Keratinocyte (primary cell): Measurements from ENCODE around the gene PCDHB9. TPM values are rescaled to one million over a fixed set of nuclear protein-coding genes. Genes with fewer than 3 reads are reported as not detected.
"Not testable (repeated sequence)": the region's sequence is repeated elsewhere in the genome, so short reads cannot be mapped to it uniquely, and the experiment has no call there.

Experiments used
- DNase-seq: peaks from one replicate; pipeline ENCODE4 v3.0.0-alpha.2; 2011; ENCODE audit warnings: low read depth, missing footprints, low spot score
- FAIRE-seq: peaks from 2 replicates; lab custom pipeline; 2011; peaks lifted over from hg19 to GRCh38; lab: Jason Lieb, UNC
- H2AFZ ChIP-seq: 2 replicates; pipeline ENCODE4 v1.6.0; 2012; ENCODE audit warnings: low read length, control low read depth, inconsistent platforms; ENCODE audit not compliant: control insufficient read depth
- H3K27ac ChIP-seq: 2 replicates; pipeline ENCODE4 v1.5.1; 2011; ENCODE audit warnings: low read length; ENCODE audit not compliant: control insufficient read depth, insufficient read depth
- H3K27me3 ChIP-seq: 3 replicates; pipeline ENCODE4 v1.6.0; 2011; ENCODE audit warnings: low read length; ENCODE audit not compliant: control insufficient read depth, insufficient read depth; ENCODE audit errors: extremely low read depth
- H3K36me3 ChIP-seq, 2 experiments: 2 replicates in 1 of 2; 3 replicates in 1 of 2; pipeline ENCODE4 v1.5.1; 2011; ENCODE audit warnings: low read length in 2 of 2, mild to moderate bottlenecking in 1 of 2; ENCODE audit not compliant: control insufficient read depth in 2 of 2, insufficient read depth in 2 of 2; ENCODE audit errors: extremely low read depth in 1 of 2
- H3K4me1 ChIP-seq: 3 replicates; pipeline ENCODE4 v1.5.1; 2011; ENCODE audit warnings: low read length; ENCODE audit not compliant: control insufficient read depth, insufficient read depth; ENCODE audit errors: extremely low read depth
- H3K4me2 ChIP-seq: 3 replicates; pipeline ENCODE4 v1.6.0; 2011; ENCODE audit warnings: low read depth, low read length; ENCODE audit not compliant: control insufficient read depth, insufficient read depth; ENCODE audit errors: extremely low read depth
- H3K4me3 ChIP-seq, 3 experiments: fragments of 200-600 bp in 1 of 3; sonication (generic) in 1 of 3; 2 replicates in 2 of 3; 3 replicates in 1 of 3; pipeline ENCODE4 v1.5.1; 2011 to 2016; ENCODE audit warnings: low read length in 3 of 3, mild to moderate bottlenecking in 3 of 3, control low read depth in 2 of 3, inconsistent platforms in 1 of 3, low read depth in 1 of 3, mixed read lengths in 1 of 3, mixed run types in 1 of 3, moderate library complexity in 1 of 3; ENCODE audit not compliant: control insufficient read depth in 2 of 3, insufficient read depth in 2 of 3; ENCODE audit errors: extremely low read depth in 1 of 3
- H3K79me2 ChIP-seq: 2 replicates; pipeline ENCODE4 v1.6.0; 2012; ENCODE audit warnings: low read length; ENCODE audit not compliant: control insufficient read depth, insufficient read depth
- H3K9ac ChIP-seq: 3 replicates; pipeline ENCODE4 v1.6.0; 2011; ENCODE audit warnings: low read length; ENCODE audit not compliant: control insufficient read depth, insufficient read depth; ENCODE audit errors: extremely low read depth
- H3K9me1 ChIP-seq: 3 replicates; pipeline ENCODE4 v1.6.0; 2011; ENCODE audit warnings: low read length; ENCODE audit not compliant: control insufficient read depth, insufficient read depth; ENCODE audit errors: extremely low read depth
- H3K9me3 ChIP-seq: 2 replicates; pipeline ENCODE4 v1.5.1; 2012; ENCODE audit warnings: low read depth, low read length; ENCODE audit not compliant: control insufficient read depth
- H4K20me1 ChIP-seq: 3 replicates; pipeline ENCODE4 v1.6.0; 2011; ENCODE audit warnings: low read length; ENCODE audit not compliant: control insufficient read depth, insufficient read depth; ENCODE audit errors: extremely low read depth
- dilution Hi-C: fragments of 300-500 bp; cut with MboI; formaldehyde crosslinking; loops from one replicate; pipeline ENCODE4 v1.7.0; 2020; ENCODE audit warnings: low sequenced_read_pairs; ENCODE audit not compliant: extremely low pct_ligation_motif_present
- polyA plus RNA-seq, 5 experiments: library from polyadenylated mRNA; depleted of rRNA in 3 of 5; stranded (reverse) in 3 of 5; stranded (forward) in 1 of 5; unstranded in 1 of 5; fragments of >200 nt; gene quantifications; 1 replicate in 1 of 5; 2 replicates in 3 of 5; 3 replicates in 1 of 5; pipeline versions ENCODE4 v1.2.1 to v1.2.3, GENCODE V29; 2011 to 2012; ENCODE audit warnings: missing spikeins in 2 of 5, low read depth in 1 of 5, low replicate concordance in 1 of 5

Gene PCDHB9
- polyA plus RNA-seq, 1 donor (not counting 4 experiments of a cell fraction or from before 2014, with no cell fraction given), result not detected

DNA sequence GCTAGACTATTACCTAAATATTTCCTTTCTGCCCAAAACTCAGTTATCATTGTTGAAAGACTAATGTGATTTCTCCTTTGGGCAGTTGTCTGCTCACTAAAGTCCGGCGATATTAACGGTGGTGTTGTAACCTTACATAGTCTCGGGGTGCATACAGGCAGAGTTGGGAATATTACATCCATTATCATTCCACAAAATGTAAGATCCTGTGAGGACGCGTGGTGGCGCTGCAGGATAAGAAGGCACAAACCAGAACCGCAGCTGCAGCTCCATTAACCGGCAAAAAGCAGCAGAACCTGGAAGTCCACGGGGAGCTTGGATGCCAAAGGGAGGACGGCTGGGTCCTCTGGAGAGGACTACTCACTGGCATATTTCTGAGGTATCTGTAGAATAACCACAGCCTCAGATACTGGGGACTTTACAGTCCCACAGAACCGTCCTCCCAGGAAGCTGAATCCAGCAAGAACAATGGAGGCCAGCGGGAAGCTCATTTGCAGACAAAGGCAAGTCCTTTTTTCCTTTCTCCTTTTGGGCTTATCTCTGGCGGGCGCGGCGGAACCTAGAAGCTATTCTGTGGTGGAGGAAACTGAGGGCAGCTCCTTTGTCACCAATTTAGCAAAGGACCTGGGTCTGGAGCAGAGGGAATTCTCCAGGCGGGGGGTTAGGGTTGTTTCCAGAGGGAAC, 26.8 kb downstream of the PCDHB9 start, which contains the start of gene PCDHB13:
Gene PCDHB13 (plus strand): TSS at position 264 of the 684 bp plus-strand sequence. CDS start 205 bp downstream, at position 469.
- not testable (repeated sequence) for FAIRE-seq

DNA sequence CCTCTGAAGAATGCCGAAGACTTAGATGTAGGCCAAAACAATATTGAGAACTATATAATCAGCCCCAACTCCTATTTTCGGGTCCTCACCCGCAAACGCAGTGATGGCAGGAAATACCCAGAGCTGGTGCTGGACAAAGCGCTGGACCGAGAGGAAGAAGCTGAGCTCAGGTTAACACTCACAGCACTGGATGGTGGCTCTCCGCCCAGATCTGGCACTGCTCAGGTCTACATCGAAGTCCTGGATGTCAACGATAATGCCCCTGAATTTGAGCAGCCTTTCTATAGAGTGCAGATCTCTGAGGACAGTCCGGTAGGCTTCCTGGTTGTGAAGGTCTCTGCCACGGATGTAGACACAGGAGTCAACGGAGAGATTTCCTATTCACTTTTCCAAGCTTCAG, 27.6 kb downstream of the PCDHB9 start:
- DNase-seq, dilution Hi-C loops, H3K27me3 ChIP-seq, H4K20me1 ChIP-seq, H3K4me1 ChIP-seq, H3K27ac ChIP-seq, H3K9ac ChIP-seq, FAIRE-seq, H3K4me3 ChIP-seq, H3K36me3 ChIP-seq, H3K79me2 ChIP-seq, H3K9me1 ChIP-seq, H3K9me3 ChIP-seq, H2AFZ ChIP-seq, H3K4me2 ChIP-seq: not testable (repeated sequence)

More for the DNA sequence above, 26.8 kb downstream of the PCDHB9 start, which contains the start of gene PCDHB13:
- H3K27ac ChIP-seq, H2AFZ ChIP-seq, H3K9ac ChIP-seq, H3K27me3 ChIP-seq, H3K36me3 ChIP-seq, dilution Hi-C loops, H3K4me1 ChIP-seq, DNase-seq, H3K4me3 ChIP-seq, H3K79me2 ChIP-seq, H3K4me2 ChIP-seq, H3K9me1 ChIP-seq, H4K20me1 ChIP-seq, H3K9me3 ChIP-seq: not testable (repeated sequence)

DNA sequence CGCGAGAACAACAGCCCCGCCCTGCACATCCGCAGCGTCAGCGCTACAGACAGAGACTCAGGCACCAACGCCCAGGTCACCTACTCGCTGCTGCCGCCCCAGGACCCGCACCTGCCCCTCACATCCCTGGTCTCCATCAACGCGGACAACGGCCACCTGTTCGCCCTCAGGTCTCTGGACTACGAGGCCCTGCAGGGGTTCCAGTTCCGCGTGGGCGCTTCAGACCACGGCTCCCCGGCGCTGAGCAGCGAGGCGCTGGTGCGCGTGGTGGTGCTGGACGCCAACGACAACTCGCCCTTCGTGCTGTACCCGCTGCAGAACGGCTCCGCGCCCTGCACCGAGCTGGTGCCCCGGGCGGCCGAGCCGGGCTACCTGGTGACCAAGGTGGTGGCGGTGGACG, 28.5 kb downstream of the PCDHB9 start:
- H2AFZ ChIP-seq, FAIRE-seq, H3K79me2 ChIP-seq, H3K9ac ChIP-seq, H4K20me1 ChIP-seq, H3K4me1 ChIP-seq, H3K9me3 ChIP-seq, H3K27ac ChIP-seq, H3K36me3 ChIP-seq, H3K4me2 ChIP-seq, H3K27me3 ChIP-seq, H3K4me3 ChIP-seq, H3K9me1 ChIP-seq, dilution Hi-C loops, DNase-seq: not testable (repeated sequence)

DNA sequence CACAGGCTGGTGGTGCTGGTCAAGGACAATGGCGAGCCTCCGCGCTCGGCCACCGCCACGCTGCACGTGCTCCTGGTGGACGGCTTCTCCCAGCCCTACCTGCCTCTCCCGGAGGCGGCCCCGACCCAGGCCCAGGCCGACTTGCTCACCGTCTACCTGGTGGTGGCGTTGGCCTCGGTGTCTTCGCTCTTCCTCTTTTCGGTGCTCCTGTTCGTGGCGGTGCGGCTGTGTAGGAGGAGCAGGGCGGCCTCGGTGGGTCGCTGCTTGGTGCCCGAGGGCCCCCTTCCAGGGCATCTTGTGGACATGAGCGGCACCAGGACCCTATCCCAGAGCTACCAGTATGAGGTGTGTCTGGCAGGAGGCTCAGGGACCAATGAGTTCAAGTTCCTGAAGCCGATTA, 29.1 kb downstream of the PCDHB9 start:
- H2AFZ ChIP-seq, H3K9me3 ChIP-seq, H3K36me3 ChIP-seq, H3K9ac ChIP-seq, H4K20me1 ChIP-seq, DNase-seq, H3K27me3 ChIP-seq, FAIRE-seq, H3K79me2 ChIP-seq, H3K4me2 ChIP-seq, H3K4me3 ChIP-seq, H3K4me1 ChIP-seq, H3K9me1 ChIP-seq, H3K27ac ChIP-seq, dilution Hi-C loops: not testable (repeated sequence)
